ENCODE measurements around the gene CPSF4L. TPM values are rescaled to one million over a fixed set of nuclear protein-coding genes. Genes with fewer than 3 reads are reported as not detected.
"Not testable (repeated sequence)": the region's sequence is repeated elsewhere in the genome, so short reads cannot be mapped to it uniquely, and the experiment has no call there.

The CPSF4L gene
- total RNA-seq, 1 experiment from 2014 or later = not detected

- no peak for DNase-seq
- H3K4me3 ChIP-seq = no peak overlapping the region
- peaks cover 40% of the 10 kb centered on the region for H3K36me3 ChIP-seq
- no peaks in the 10 kb centered on the region for H3K27me3 ChIP-seq
- no peaks in the 10 kb centered on the region for H3K9me3 ChIP-seq
Observed at GRCh38 chr17:73279704-73280103, 18.0 kb upstream of the CPSF4L start.

GRCh38 chr17:73278465-73279453 lies 17.1 kb upstream of the CPSF4L start:
- H3K4me3 ChIP-seq = no peak overlapping the region
- no peak for DNase-seq

GRCh38 chr17:73278049-73278464 lies 16.4 kb upstream of the CPSF4L start:
- Histone ChIP-seq H3K4me3 (no peak overlapping the region), H3K36me3 (peaks cover 24% of the 10 kb centered on the region), H3K9me3 (no peaks in the 10 kb centered on the region), H3K27me3 (no peaks in the 10 kb centered on the region)
- no peak for DNase-seq

More at GRCh38 chr17:73278465-73279453, 17.1 kb upstream of the CPSF4L start:
- H3K36me3 ChIP-seq = peaks cover 30% of the 10 kb centered on the region
- no peaks in the 10 kb centered on the region for H3K9me3 ChIP-seq
- H3K27me3 ChIP-seq = no peaks in the 10 kb centered on the region

GRCh38 chr17:73274490-73274889 lies 12.8 kb upstream of the CPSF4L start:
- H3K36me3 ChIP-seq = no peaks in the 10 kb centered on the region; the same call in 1 of the 2 replicates
- no peak overlapping the region for H3K4me3 ChIP-seq
- no peaks in the 10 kb centered on the region for H3K9me3 ChIP-seq

GRCh38 chr17:73272906-73273218 lies 11.2 kb upstream of the CPSF4L start:
- Histone ChIP-seq H3K27me3 (no peaks in the 10 kb centered on the region), H3K9me3 (no peaks in the 10 kb centered on the region), H3K36me3 (no peaks in the 10 kb centered on the region), H3K4me3 (no peak overlapping the region)
- no peak for DNase-seq

More at GRCh38 chr17:73274490-73274889, 12.8 kb upstream of the CPSF4L start:
- no peak for DNase-seq
- no peaks in the 10 kb centered on the region for H3K27me3 ChIP-seq

GRCh38 chr17:73271072-73271471 lies 9.4 kb upstream of the CPSF4L start:
- Histone ChIP-seq H3K9me3 (no peaks in the 10 kb centered on the region), H3K36me3 (no peaks in the 10 kb centered on the region), H3K4me3 (no peak overlapping the region), H3K27me3 (no peaks in the 10 kb centered on the region)
- no peak for DNase-seq

GRCh38 chr17:73269791-73270190 lies 8.1 kb upstream of the CPSF4L start:
- no peak for DNase-seq

GRCh38 chr17:73269329-73269615 lies 7.6 kb upstream of the CPSF4L start:
- Histone ChIP-seq H3K4me3 (no peak overlapping the region), H3K36me3 (no peaks in the 10 kb centered on the region), H3K9me3 (no peaks in the 10 kb centered on the region), H3K27me3 (no peaks in the 10 kb centered on the region)
- DNase-seq = no peak

More at GRCh38 chr17:73269791-73270190, 8.1 kb upstream of the CPSF4L start:
- Histone ChIP-seq H3K9me3 (no peaks in the 10 kb centered on the region), H3K27me3 (no peaks in the 10 kb centered on the region), H3K4me3 (no peak overlapping the region), H3K36me3 (no peaks in the 10 kb centered on the region)

GRCh38 chr17:73268582-73269328 lies 7.1 kb upstream of the CPSF4L start:
- Histone ChIP-seq H3K9me3 (no peaks in the 10 kb centered on the region), H3K4me3 (no peak overlapping the region), H3K36me3 (no peaks in the 10 kb centered on the region), H3K27me3 (no peaks in the 10 kb centered on the region)
- no peak for DNase-seq

- no peaks in the 10 kb centered on the region for H3K9me3 ChIP-seq
- no peak for DNase-seq
- no peaks in the 10 kb centered on the region for H3K27me3 ChIP-seq
- no peak overlapping the region for H3K4me3 ChIP-seq
- no peaks in the 10 kb centered on the region for H3K36me3 ChIP-seq
Observed at GRCh38 chr17:73267648-73268537, 6.2 kb upstream of the CPSF4L start.

GRCh38 chr17:73266796-73267195 lies 5.1 kb upstream of the CPSF4L start:
- Histone ChIP-seq H3K36me3 (no peaks in the 10 kb centered on the region), H3K9me3 (no peaks in the 10 kb centered on the region), H3K4me3 (no peak overlapping the region), H3K27me3 (no peaks in the 10 kb centered on the region)
- DNase-seq = no peak

GRCh38 chr17:73265646-73266640 lies 4.3 kb upstream of the CPSF4L start:
- Histone ChIP-seq H3K9me3 (no peaks in the 10 kb centered on the region), H3K27me3 (no peaks in the 10 kb centered on the region), H3K36me3 (no peaks in the 10 kb centered on the region), H3K4me3 (no peak overlapping the region)
- DNase-seq = no peak

- H3K27me3 ChIP-seq, DNase-seq, H3K36me3 ChIP-seq, H3K9me3 ChIP-seq, H3K4me3 ChIP-seq: not testable (repeated sequence)
Observed at GRCh38 chr17:73264448-73264847, 2.8 kb upstream of the CPSF4L start.

- Histone ChIP-seq H3K27me3 (no peaks in the 10 kb centered on the region), H3K9me3 (no peaks in the 10 kb centered on the region), H3K36me3 (no peaks in the 10 kb centered on the region), H3K4me3 (no peak overlapping the region)
- no peak for DNase-seq
Observed at GRCh38 chr17:73262676-73263642, 1.3 kb upstream of the CPSF4L start.

Data from MG63 (cell line).